ENCODE results near the gene VAV3. TPM values are rescaled to one million over a fixed set of nuclear protein-coding genes. Genes with fewer than 3 reads are reported as not detected.
"Not testable (repeated sequence)": the region's sequence is repeated elsewhere in the genome, so short reads cannot be mapped to it uniquely, and the experiment has no call there.

The VAV3 gene
- total and polyA plus RNA-seq, 11 donors: 0.57 to 8.3 (median 1.9) TPM

DNA sequence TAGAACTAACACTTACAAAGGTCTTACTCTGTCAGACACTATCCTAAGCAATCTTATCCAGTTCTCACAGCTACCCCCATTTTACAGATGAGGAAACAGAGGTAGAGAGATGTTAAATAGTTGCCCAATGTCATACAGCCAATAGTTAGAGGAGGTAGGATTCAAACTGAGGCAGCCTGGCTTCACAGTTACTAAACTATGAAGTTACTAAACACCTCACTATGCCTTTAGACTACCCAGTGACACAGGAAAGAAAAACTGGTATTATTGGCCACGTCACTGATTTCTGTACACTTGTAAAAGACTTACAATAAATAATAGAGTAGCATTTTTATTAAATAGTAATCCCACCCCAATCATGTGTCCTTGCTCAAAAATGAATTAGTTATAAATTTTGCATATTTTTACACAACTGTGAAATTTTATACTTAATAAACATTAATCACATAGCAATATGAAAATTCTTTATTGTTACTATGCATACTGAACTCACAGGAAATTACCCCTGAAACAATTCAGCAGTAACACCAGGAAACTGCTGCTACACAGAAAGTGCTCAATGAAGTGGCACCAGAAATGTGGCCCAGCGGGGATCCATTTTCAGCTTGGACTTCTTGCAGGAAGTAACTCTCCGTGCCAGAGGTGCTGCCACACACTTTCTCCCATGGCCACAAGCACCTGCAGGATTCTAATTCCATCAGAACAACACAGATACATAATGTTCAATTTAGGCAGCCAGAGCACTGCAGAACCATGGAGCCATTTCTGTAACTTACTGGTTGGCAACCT lies 69.4 kb downstream of the VAV3 start:
- no peak overlapping the region for H3K4me3 ChIP-seq
- ATAC-seq (no peak), DNase-seq (no peak)
- TF ChIP-seq POLR2A (IDR thresholded peaks at IDR 0.05): no peak
- TF ChIP-seq, protein P1, sequence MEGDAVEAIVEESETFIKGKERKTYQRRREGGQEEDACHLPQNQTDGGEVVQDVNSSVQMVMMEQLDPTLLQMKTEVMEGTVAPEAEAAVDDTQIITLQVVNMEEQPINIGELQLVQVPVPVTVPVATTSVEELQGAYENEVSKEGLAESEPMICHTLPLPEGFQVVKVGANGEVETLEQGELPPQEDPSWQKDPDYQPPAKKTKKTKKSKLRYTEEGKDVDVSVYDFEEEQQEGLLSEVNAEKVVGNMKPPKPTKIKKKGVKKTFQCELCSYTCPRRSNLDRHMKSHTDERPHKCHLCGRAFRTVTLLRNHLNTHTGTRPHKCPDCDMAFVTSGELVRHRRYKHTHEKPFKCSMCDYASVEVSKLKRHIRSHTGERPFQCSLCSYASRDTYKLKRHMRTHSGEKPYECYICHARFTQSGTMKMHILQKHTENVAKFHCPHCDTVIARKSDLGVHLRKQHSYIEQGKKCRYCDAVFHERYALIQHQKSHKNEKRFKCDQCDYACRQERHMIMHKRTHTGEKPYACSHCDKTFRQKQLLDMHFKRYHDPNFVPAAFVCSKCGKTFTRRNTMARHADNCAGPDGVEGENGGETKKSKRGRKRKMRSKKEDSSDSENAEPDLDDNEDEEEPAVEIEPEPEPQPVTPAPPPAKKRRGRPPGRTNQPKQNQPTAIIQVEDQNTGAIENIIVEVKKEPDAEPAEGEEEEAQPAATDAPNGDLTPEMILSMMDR (IDR thresholded peaks at IDR 0.05): no peak
- peaks cover 0 to 37% (median 0%) of the 10 kb centered on the region in 12 donors for H3K4me1 ChIP-seq
- H3K9me3 ChIP-seq: no peaks in the 10 kb centered on the region
- 51 to 71% (median 65%) methylated on average over 3 of the region's 3 CpGs for WGBS, 4 donors
- H3K27me3 ChIP-seq: no peaks in the 10 kb centered on the region
- H3K27ac ChIP-seq: no peak overlapping the region
- intact Hi-C loops (cut with DNase I): loop anchor here in 1 of 10 donors (5.0 kb wide), 1 partner anchor 232 kb away; no protein-coding TSS in a partner anchor
- H3K36me3 ChIP-seq: no peaks in the 10 kb centered on the region

DNA sequence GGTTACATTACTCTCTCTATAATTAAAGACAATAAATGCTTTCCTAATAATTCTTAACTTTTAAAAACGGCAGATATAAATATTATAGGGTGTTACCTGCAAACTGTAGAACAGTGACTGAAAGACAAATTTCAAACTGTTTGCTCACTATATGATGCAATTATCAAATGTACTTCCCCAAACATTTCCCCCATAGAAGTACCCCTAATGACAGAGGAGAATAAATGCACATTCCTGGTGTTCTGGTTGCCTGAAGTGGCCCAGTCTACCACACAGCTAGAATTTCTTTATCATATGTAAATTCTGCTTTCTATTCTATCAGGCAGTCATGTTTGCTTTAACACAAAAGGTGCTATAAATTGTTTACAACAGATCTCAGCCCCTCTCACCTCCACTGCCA lies 70.4 kb downstream of the VAV3 start:
- ATAC-seq (no peak), DNase-seq (no peak)
- TF ChIP-seq, protein P1 (IDR thresholded peaks at IDR 0.05): no peak
- TF ChIP-seq POLR2A (IDR thresholded peaks at IDR 0.05): no peak
- H3K4me1 ChIP-seq: peaks cover 0 to 29% (median 0%) of the 10 kb centered on the region in 12 donors
- H3K9me3 ChIP-seq: no peaks in the 10 kb centered on the region
- no peak overlapping the region for H3K27ac ChIP-seq
- no peaks in the 10 kb centered on the region for H3K27me3 ChIP-seq
- H3K36me3 ChIP-seq: no peaks in the 10 kb centered on the region
- intact Hi-C loops (cut with DNase I): loop anchor here in 1 of 10 donors (5.0 kb wide), 1 partner anchor 233 kb away; no protein-coding TSS in a partner anchor
- H3K4me3 ChIP-seq: no peak overlapping the region
- 72 to 85% (median 79%) methylated on average over 1 of the region's 1 CpG for WGBS, 4 donors

DNA sequence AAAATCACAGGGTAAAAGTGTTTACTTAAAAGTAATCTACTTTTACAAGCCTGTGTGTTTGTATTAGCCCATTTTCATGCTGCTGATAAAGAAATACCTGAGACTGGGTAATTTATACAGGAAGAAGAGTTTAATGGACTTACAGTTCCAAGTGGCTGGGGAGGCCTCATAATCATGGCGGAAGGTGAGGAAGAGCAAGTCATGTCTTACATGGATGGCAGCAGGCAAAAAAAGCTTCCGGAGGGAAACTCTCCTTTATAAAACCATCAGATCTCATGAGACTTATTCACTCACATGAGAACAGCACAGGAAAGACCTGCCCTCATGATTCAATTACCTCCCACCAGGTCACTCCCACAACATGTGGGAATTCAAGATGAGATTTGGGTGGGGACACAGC lies 71.6 kb downstream of the VAV3 start:
- intact Hi-C loops (cut with DNase I); DNase-seq; H3K36me3 ChIP-seq; H3K27me3 ChIP-seq; ATAC-seq; H3K27ac ChIP-seq; H3K9me3 ChIP-seq; H3K4me3 ChIP-seq: not testable (repeated sequence)
- peaks cover 0 to 28% (median 0%) of the 10 kb centered on the region in 12 donors for H3K4me1 ChIP-seq
- WGBS, 4 donors: 96 to 100% (median 99%) methylated on average over 2 of the region's 2 CpGs

DNA sequence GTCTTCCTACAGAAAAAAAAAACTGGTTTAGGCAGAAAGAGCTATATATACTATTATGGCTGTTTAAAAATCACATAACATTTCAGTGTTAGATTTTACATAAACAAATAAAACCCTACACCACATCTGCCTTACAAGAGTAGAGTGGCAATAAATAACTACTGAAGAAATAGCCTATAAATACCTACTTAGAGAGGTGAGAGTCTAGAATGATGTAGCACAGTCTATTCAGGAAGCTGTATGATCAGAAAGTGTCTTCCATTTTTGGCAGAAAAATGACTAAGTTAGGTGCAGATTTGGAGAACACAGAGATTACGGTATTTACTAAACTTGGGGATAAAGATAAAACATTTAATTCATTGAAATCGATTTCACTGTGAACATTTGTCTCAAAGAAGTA lies 75.5 kb downstream of the VAV3 start:
- Histone ChIP-seq H3K27ac (no peak overlapping the region), H3K9me3 (no peaks in the 10 kb centered on the region), H3K4me1 (no peaks in the 10 kb centered on the region), H3K36me3 (no peaks in the 10 kb centered on the region), H3K4me3 (no peak overlapping the region), H3K27me3 (no peaks in the 10 kb centered on the region)
- intact Hi-C loops (cut with DNase I): no loop called here
- DNase-seq (no peak), ATAC-seq (no peak)
- no peak for TF ChIP-seq POLR2A (IDR thresholded peaks at IDR 0.05)
- TF ChIP-seq, protein P1 (IDR thresholded peaks at IDR 0.05): no peak
- WGBS, 4 donors: 89 to 91% (median 89%) methylated on average over 2 of the region's 2 CpGs

Measured in heart left ventricle (tissue), 16 donors.